Fibroblast of villous mesenchyme (primary cell): ENCODE results near the gene ATG16L2. TPM values are rescaled to one million over a fixed set of nuclear protein-coding genes. Genes with fewer than 3 reads are reported as not detected.

Experiments
- DNase-seq: peaks from one replicate; pipeline ENCODE4 v3.0.0-alpha.2; 2010; ENCODE audit warnings: low read depth
- H3K4me3 ChIP-seq: 2 replicates; pipeline ENCODE4 v1.5.1; 2011; ENCODE audit warnings: low read depth, mild to moderate bottlenecking, low read length
- small RNA-seq: library from RNA; depleted of rRNA; stranded (forward); fragments of <200 nt; gene quantifications from one replicate; pipeline ENCODE3, GENCODE V24; 2012
- total RNA-seq: library from RNA; depleted of rRNA; stranded (reverse); fragments of >200 nt; gene quantifications from 2 replicates; pipeline ENCODE4 v1.2.3, GENCODE V29; 2012
- TF ChIP-seq, protein P1 (sequence below): IDR thresholded peaks from 2 replicates; pipeline ENCODE4 v1.5.1; 2012; ENCODE audit warnings: low read depth, mild to moderate bottlenecking, low read length; ENCODE audit not compliant: insufficient read depth

ATG16L2 gene
- total RNA-seq, 1 donor = 11.2 TPM

DNA sequence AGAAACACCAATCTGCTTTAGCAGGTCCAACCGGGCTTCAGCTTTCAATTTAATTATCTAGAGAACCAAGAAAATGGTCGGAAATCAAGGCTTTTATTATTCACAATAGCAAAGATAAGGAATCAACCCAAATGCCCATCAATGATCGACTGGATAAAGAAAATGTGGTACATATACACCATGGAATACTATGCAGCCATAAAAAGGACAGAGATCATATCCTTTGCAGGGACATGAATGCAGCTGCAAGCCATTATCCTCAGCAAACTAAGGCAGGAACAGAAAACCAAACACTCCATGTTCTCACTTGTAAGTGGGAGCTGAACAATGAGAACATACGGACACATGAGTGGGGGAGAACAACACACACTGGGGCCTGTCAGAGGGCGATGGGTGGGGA is 53.8 kb downstream of the ATG16L2 start:
- H3K4me3 ChIP-seq = no peak overlapping the region
- TF ChIP-seq, protein P1, sequence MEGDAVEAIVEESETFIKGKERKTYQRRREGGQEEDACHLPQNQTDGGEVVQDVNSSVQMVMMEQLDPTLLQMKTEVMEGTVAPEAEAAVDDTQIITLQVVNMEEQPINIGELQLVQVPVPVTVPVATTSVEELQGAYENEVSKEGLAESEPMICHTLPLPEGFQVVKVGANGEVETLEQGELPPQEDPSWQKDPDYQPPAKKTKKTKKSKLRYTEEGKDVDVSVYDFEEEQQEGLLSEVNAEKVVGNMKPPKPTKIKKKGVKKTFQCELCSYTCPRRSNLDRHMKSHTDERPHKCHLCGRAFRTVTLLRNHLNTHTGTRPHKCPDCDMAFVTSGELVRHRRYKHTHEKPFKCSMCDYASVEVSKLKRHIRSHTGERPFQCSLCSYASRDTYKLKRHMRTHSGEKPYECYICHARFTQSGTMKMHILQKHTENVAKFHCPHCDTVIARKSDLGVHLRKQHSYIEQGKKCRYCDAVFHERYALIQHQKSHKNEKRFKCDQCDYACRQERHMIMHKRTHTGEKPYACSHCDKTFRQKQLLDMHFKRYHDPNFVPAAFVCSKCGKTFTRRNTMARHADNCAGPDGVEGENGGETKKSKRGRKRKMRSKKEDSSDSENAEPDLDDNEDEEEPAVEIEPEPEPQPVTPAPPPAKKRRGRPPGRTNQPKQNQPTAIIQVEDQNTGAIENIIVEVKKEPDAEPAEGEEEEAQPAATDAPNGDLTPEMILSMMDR = no peak
- no peak for DNase-seq

DNA sequence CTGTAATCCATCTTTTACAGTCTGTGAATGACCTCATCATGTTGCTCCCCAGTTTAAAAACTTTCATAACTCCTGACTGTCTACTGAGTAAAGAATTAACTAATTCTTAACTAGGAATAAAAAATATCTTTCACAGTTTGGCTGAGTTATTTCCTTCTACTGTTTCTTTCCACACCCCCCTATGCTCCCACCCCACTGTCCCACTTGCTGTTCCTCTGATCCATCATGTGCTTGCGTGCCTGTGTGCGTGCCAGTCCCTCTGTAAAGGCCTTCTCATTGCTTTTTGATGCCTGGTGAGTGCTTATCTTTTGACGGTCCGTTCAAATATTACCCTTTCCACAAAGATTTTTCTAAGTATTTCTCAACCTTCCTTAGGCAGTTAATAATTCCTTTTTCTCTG is 55.6 kb downstream of the ATG16L2 start:
- TF ChIP-seq, protein P1 = no peak
- no peak overlapping the region for H3K4me3 ChIP-seq
- DNase-seq = no peak

DNA sequence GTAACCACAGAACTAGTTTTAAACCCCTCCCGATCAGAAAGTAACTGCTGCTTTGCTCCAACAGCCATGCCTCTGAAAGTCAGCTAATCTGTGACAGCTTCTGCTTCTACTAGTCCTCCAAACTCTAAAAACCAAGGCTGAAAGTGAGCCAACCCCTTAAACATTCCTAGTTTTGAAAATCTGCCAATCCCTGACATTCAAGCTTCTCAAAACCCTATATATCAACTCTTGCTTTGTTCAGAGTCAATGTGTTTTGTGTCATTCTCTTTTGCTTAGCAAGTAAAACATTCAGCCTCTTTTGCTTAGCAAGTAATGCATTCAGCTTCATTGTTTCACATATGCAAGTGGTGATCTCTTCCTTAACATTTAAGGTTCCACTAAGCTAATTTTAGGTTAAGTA is 56.9 kb downstream of the ATG16L2 start:
- TF ChIP-seq, protein P1 = no peak
- no peak for DNase-seq
- no peak overlapping the region for H3K4me3 ChIP-seq

DNA sequence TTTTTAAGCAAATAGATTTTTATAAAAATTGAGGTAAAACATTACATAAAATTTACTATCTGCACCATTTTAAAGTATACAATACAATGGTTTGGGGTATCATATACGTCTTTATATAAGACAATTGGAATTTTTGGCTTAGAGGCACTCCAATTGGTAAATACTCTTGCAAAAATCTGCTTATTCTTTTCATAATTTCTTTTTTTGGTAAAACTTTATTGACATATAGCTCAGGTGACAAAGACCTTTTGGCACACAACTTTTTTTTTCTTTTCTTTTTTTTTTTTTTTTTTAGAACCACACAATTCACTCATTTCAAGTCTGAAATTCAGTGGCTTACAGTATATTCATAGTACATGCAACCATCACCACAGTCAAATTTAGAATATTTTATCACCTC is 57.8 kb downstream of the ATG16L2 start:
- H3K4me3 ChIP-seq = no peak overlapping the region
- no peak for DNase-seq
- TF ChIP-seq, protein P1 = no peak

DNA sequence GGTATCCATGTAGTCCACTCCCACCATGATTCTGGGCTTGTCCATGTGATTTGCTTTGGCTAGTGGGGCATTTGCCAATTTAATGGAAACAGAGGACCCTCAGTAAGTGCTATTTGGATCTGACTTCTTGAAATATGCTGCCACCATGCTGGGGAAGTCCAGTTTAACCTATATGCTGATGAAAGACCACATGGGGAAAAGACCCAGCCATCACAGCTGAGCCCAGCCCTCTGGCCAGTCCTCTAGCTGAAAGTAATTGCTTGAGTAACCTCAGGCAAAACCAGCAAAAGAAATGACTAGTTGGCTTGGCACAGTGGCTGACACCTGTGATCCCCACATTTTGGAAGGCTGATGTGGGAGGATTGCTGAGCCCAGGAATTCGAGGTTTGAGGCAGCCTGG is 61.5 kb downstream of the ATG16L2 start:
- TF ChIP-seq, protein P1 = no peak
- no peak for DNase-seq

DNA sequence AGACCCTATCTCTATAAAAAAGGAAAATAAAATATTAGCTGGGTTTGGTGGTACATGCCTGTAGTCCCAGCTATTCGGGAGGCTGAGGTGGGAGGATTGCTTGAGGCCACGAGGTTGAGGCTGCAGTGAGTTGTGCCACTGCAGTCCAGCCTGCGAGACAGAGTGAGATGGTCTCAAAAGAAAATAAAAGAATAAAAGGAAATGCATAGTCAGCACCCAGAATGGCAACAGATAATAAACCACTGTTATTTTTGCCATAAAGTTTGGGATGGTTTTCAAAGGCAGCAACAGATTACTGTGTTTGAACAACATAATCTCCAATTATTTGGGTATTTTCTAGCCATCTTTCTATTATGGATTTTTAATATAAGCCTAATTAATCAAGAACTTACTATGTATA is 61.9 kb downstream of the ATG16L2 start:
- TF ChIP-seq, protein P1 = no peak
- no peak for DNase-seq

More for the DNA sequence above, 61.5 kb downstream of the ATG16L2 start:
- H3K4me3 ChIP-seq = no peak overlapping the region

More for the DNA sequence above, 61.9 kb downstream of the ATG16L2 start:
- H3K4me3 ChIP-seq = no peak overlapping the region

Small RNA genes within 50 kb of the gene (small RNA-seq; reads per million reads assigned to genes)
- gene MIR4692 = not detected
- not detected for gene RF00019
- not detected for gene RNU6-672P

Other genes starting within 250 kb of the ATG16L2 start
- under 0.01 TPM in 2 replicates for gene PDE2A, start 140.0 kb upstream of the ATG16L2 start, total RNA-seq
- 73.0 and 77.0 TPM in 2 replicates for gene ARAP1, start 62.0 kb upstream of the ATG16L2 start, total RNA-seq
- gene STARD10, start 20.4 kb upstream of the ATG16L2 start, total RNA-seq = 22.5 and 34.5 TPM in 2 replicates